Stimulated activated naive CD8-positive, alpha-beta T cell treated with anti-CD3 and anti-CD28 coated beads, Interleukin-15, Interleukin-2, amounts not matched to agents 100 ng/mL and 50 ng/mL, for 24 hours (primary cell): ENCODE measurements around the gene ANLN.
"Not testable (repeated sequence)": the region's sequence is repeated elsewhere in the genome, so short reads cannot be mapped to it uniquely, and the experiment has no call there.

Experiments
- H3K27ac Mint-ChIP-seq: one replicate; pipeline ENCODE4 v1.8.0; 2021; ENCODE audit warnings: mild to moderate bottlenecking, mixed read lengths
- H3K27me3 Mint-ChIP-seq: one replicate; pipeline ENCODE4 v1.8.0; 2021; ENCODE audit warnings: mixed read lengths
- H3K36me3 Mint-ChIP-seq: one replicate; pipeline ENCODE4 v1.8.0; 2021; ENCODE audit warnings: low read depth, mixed read lengths
- H3K4me1 Mint-ChIP-seq: one replicate; pipeline ENCODE4 v1.8.0; 2021; ENCODE audit warnings: low read depth, mixed read lengths
- H3K4me3 Mint-ChIP-seq: one replicate; pipeline ENCODE4 v1.8.0; 2021; ENCODE audit warnings: mild to moderate bottlenecking, mixed read lengths
- H3K9me3 Mint-ChIP-seq: one replicate; pipeline ENCODE4 v1.8.0; 2021; ENCODE audit warnings: mixed read lengths

The ANLN gene

DNA sequence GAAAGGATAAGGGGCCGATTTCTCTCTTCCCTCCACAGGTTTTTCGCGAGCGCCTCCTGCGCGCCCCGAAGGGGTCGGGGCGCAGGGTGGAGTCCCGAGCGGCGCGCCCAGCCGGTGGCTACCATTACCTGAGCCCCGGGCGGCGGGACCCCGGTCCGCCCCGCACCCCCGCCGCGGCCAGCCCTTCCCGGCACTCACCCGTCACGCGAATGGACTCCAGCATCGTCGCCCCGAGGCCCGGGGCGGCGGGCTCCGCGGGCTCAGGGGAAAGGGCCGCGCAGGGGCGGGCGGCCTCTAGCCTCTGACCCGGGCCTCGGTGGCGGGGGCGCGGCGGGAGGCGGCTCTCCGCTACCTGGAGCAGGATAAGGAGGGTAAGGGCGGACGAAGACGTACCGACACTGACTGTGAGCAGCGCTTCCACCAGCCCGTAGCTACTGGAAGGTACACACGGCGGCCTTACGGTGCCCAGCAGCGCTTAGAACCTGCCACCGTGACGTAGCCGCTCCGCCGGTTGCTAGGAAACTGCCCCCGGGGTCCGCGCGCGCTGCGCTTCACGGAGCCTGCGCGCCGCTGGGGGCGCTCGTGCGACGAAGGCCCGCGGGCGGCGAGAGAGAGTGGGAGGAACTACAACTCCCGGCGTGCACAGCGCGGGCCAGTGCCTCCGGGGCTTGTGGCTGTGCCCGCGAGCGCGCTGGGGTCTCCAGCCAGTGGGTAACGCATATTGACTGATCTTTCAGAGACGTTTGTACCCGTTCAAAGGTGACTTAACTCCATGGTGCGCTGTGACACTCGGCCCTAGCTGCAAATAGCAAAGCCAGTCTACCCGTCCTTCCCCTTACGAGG, 22.7 kb upstream of the ANLN start:
- Mint-ChIP-seq H3K9me3 (no peaks in the 10 kb centered on the region), H3K36me3 (no peaks in the 10 kb centered on the region), H3K4me1 (no peaks in the 10 kb centered on the region), H3K4me3 (peak overlapping the region; percentile 91), H3K27me3 (peaks cover 5% of the 10 kb centered on the region), H3K27ac (no peak overlapping the region)

DNA sequence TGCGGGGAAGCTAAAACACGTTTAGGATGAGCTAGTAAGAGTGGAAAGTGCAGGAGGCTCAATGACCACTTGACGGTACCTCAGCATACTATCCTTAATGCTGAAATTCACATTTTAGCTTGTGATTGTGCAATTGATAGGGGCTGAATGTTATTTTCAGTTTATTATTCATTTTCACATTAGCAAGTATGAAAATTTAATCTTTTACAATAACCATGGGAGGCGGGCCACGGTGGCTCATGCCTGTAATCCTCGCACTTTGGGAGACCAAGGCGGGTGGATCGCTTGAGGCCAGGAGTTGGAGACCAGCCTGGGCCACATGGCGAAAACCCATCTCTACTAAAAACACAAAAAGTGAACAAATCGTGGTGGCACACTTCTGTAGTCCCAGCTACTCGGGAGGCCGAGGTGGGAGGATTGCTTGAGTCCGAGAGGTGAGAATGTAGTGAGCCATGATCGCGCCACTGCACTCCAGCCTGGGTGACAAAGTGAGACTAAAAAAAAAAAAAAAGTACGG, 22.0 kb upstream of the ANLN start:
- Mint-ChIP-seq H3K27me3 (peaks cover 5% of the 10 kb centered on the region), H3K9me3 (no peaks in the 10 kb centered on the region), H3K4me1 (no peaks in the 10 kb centered on the region), H3K4me3 (peak overlapping the region; percentile 91), H3K27ac (no peak overlapping the region), H3K36me3 (no peaks in the 10 kb centered on the region)

DNA sequence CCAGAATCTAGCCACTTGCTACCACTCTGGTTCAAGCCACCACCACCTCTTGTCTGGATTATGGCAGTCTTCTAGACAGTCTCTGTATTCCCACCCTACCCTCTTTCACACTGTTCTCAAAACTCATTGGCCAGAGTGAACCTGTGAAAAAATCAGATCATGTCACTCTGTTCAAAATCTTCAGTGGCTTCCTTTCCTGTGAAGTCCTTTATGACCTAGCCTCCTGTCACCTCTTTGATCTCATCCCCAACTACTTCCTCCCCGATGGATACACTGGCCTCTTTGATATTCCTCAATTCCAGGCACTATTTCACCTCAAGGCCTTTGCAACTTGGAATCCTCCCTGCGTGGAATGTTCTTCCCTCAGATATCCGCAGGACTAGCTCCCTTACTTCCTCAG, 21.2 kb upstream of the ANLN start:
- no peaks in the 10 kb centered on the region for H3K36me3 Mint-ChIP-seq
- peaks cover 5% of the 10 kb centered on the region for H3K27me3 Mint-ChIP-seq
- H3K4me3 Mint-ChIP-seq = no peak overlapping the region
- no peaks in the 10 kb centered on the region for H3K4me1 Mint-ChIP-seq
- H3K9me3 Mint-ChIP-seq = no peaks in the 10 kb centered on the region
- no peak overlapping the region for H3K27ac Mint-ChIP-seq

DNA sequence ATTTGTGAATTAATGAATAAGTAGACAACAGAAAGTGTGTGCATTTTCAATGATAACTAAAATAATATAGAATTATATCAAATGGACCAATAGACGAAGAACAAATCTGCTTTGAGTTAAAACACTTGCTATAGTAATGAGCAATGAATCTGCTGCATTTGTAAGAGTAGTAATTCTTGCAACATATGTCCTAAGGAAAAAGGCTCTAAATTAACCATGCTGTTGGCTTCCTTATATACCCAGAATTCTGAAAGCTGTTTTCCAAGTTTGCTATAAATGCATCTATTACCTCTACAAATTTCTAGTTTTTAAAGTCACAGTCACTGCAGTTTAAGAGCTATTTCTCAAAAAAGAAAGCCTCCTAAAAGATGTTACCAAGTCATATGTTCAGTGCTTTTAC, 20.5 kb upstream of the ANLN start:
- no peak overlapping the region for H3K4me3 Mint-ChIP-seq
- no peaks in the 10 kb centered on the region for H3K36me3 Mint-ChIP-seq
- peaks cover 5% of the 10 kb centered on the region for H3K27me3 Mint-ChIP-seq
- no peak overlapping the region for H3K27ac Mint-ChIP-seq
- H3K4me1 Mint-ChIP-seq = no peaks in the 10 kb centered on the region
- H3K9me3 Mint-ChIP-seq = no peaks in the 10 kb centered on the region

DNA sequence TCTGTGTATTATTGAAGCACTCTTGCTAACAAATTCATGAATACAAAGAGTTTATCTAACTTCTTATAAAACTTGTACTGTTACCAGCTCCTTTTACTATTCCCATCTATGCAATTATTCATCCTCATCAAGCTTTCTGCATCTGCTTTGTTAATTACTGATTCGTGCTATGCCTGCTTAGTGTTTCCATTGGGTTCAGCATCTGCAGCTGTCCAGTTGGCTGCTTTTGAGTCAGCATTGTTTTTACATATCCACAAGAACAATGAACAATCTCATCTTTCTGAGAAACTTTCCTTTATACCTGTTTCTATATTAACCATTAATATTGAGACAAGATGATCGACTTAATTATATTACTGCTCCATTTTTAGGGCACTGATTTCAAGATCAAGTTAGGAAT, 19.6 kb upstream of the ANLN start:
- no peaks in the 10 kb centered on the region for H3K4me1 Mint-ChIP-seq
- H3K36me3 Mint-ChIP-seq = no peaks in the 10 kb centered on the region
- H3K9me3 Mint-ChIP-seq = no peaks in the 10 kb centered on the region
- H3K27ac Mint-ChIP-seq = no peak overlapping the region
- no peak overlapping the region for H3K4me3 Mint-ChIP-seq
- peaks cover 5% of the 10 kb centered on the region for H3K27me3 Mint-ChIP-seq

DNA sequence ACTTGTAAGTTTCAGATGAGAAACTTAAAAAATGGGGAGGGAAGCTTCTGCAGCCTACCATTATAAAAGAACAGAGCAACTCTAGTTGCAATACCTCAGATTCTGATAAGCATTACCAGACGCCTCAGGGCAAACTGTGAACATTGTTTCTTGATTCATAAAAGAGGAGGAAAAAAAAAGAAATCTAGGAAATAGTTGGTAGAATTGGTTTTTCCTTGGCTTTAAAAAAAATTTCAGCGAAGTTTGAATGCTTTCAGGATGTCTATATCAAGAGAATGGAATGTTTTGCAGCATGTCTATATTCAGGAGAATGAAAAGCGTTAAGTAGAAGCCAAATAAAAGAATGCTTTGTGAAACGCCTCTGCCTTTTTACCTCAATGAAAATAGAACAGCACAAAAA, 17.5 kb upstream of the ANLN start:
- Mint-ChIP-seq H3K27me3 (peaks cover 5% of the 10 kb centered on the region), H3K4me3 (no peak overlapping the region), H3K9me3 (no peaks in the 10 kb centered on the region), H3K27ac (no peak overlapping the region), H3K4me1 (no peaks in the 10 kb centered on the region), H3K36me3 (no peaks in the 10 kb centered on the region)

DNA sequence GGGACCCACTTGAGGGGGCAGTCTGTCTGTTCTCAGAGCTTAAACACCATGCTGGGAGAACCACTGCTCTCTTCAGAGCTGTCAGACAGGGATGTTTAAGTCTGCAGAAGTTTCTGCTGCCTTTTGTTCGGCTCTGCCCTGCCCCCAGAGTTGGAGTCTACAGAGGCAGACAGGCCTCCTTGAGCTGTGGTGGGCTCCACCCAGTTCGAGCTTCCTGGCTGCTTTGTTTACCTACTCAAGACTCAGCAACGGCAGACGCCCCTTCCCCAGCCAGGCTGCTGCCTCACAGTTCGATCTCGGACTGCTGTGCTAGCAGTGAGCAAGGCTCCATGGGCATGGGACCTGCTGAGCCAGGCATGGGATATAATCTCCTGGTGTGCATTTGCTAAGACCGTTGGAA, 11.1 kb upstream of the ANLN start:
- Mint-ChIP-seq H3K9me3 (peaks cover 12% of the 10 kb centered on the region), H3K4me1 (peaks cover 19% of the 10 kb centered on the region)
- H3K36me3 Mint-ChIP-seq, H3K4me3 Mint-ChIP-seq, H3K27ac Mint-ChIP-seq, H3K27me3 Mint-ChIP-seq: not testable (repeated sequence)

DNA sequence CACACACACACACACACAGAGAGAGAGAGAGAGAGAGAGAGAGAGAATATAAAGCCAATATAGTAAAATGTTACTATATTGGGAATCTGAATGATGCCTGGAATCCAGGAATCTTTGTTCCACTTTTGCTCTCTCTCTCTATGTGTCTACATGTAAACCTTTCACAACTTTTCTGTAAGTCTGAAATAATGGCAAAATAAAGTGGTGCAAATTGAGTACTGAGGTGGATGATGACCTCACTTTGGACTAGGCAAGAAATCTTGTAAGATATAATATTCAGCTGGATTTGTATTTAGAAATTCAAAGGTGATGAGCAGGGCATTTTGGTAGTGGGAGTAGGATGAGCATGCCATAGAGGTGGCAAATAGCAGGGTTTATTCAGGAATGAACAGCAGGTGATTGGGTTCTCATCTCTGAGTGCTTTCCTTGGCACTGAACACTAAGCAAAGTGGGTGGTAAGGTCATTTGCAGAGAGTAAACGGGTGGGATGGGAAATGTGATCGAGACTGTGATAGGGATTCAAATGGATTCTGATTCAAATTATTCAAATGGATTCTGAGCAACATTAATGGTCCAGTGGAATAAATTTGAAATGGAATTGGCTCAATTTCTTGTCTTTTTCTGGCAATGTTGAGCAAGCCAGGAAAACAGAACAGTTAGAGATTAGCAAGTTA, 9.7 kb upstream of the ANLN start:
- Mint-ChIP-seq H3K4me3 (no peak overlapping the region), H3K9me3 (peaks cover 12% of the 10 kb centered on the region), H3K36me3 (no peaks in the 10 kb centered on the region), H3K27ac (no peak overlapping the region), H3K27me3 (no peaks in the 10 kb centered on the region), H3K4me1 (peaks cover 19% of the 10 kb centered on the region)

DNA sequence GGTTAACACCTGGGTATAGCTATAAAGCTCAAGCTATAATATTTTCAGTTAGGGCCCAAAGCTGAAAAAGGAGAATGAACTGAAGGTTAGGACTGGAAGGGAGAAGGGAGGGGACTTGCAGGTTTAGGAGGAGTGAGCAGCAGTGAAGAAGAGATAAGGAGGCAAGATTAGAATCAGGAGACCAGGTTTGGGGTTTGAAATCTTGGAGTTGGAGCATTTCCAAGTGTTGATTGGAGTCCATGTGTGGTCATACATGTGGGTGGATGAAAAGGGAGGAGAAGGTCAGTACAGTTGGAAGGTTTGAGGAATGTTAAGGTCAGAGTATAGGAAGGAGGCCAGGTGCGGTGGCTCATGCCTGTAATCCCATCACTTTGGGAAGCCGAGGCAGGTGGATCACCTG, 8.6 kb upstream of the ANLN start:
- H3K27me3 Mint-ChIP-seq = no peaks in the 10 kb centered on the region
- no peaks in the 10 kb centered on the region for H3K36me3 Mint-ChIP-seq
- peaks cover 12% of the 10 kb centered on the region for H3K9me3 Mint-ChIP-seq
- peaks cover 19% of the 10 kb centered on the region for H3K4me1 Mint-ChIP-seq
- no peak overlapping the region for H3K4me3 Mint-ChIP-seq
- H3K27ac Mint-ChIP-seq = no peak overlapping the region

DNA sequence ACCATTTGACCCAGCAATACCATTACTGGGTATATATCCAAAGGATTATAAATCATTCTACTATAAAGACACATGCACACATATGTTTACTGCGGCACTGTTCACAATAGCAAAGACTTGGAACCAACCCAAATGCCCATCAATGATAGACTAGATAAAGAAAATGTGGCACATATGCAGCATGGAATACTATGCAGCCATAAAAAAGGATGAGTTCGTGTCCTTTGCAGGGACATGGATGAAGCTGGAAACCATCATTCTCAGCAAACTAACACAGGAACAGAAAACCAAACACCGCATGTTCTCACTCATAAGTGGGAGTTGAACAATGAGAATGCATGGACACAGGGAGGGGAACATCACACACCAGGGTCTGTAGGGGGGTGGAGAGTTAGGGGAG, 6.4 kb upstream of the ANLN start:
- H3K4me3 Mint-ChIP-seq, H3K27me3 Mint-ChIP-seq, H3K27ac Mint-ChIP-seq, H3K36me3 Mint-ChIP-seq: not testable (repeated sequence)
- peaks cover 14% of the 10 kb centered on the region for H3K4me1 Mint-ChIP-seq
- peaks cover 12% of the 10 kb centered on the region for H3K9me3 Mint-ChIP-seq

DNA sequence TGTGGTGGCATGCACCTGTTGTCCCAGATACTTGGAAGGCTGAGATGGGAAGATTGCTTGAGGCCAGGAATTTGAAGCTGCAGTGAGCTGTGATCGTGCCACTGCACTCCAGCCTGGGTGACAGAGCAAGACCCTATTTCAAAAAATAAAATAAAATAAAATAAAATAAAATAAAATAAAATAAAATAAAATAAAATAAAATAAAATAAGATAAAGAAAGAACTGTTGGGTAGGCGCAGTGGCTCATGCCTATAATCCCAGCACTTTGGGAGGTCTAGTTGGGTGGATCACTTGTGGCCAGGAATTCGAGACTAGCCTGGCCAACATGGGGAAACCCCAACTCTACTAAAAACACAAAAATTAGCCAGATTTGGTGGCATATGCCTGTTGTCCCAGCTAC, 4.0 kb upstream of the ANLN start:
- H3K27ac Mint-ChIP-seq, H3K4me3 Mint-ChIP-seq, H3K9me3 Mint-ChIP-seq, H3K36me3 Mint-ChIP-seq, H3K4me1 Mint-ChIP-seq, H3K27me3 Mint-ChIP-seq: not testable (repeated sequence)

DNA sequence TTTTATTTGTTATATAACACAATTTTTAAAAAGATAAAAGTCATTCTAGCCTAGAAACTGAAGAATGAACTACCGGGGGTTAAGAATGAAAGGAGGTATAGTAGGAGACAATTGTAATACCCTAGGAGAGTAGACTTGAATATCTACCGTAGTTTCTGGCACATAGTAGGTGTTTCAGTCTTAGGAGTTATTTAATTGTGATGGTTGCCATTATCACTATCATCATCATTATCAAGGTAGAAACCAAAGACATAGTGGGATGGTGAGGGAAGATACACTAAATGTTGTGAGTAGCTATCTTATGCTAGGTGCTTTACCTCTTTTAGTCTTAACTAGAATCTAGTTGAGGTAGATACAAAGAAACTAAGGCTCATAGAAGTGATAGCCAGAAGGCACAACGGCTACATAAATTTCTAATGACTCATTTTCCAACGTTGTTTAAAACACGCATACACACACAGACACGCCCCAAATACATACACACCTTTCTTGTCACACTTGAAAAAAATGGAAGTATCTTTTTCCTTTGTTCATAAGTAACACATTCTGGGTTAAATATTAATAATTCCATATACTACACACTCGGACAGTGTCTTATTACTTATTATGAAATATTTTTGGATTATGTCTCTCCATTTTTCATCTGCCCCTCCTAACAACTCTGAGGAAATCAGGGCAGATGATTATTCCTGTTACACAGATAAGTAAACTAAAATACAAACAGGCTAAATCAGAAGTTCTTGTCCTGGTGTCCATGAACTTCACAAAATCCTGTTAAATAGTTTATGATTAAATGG, 2.0 kb upstream of the ANLN start:
- H3K27ac Mint-ChIP-seq = no peak overlapping the region
- no peaks in the 10 kb centered on the region for H3K36me3 Mint-ChIP-seq
- no peaks in the 10 kb centered on the region for H3K9me3 Mint-ChIP-seq
- H3K27me3 Mint-ChIP-seq = peaks cover 5% of the 10 kb centered on the region
- H3K4me3 Mint-ChIP-seq = no peak overlapping the region
- H3K4me1 Mint-ChIP-seq = peaks cover 21% of the 10 kb centered on the region

DNA sequence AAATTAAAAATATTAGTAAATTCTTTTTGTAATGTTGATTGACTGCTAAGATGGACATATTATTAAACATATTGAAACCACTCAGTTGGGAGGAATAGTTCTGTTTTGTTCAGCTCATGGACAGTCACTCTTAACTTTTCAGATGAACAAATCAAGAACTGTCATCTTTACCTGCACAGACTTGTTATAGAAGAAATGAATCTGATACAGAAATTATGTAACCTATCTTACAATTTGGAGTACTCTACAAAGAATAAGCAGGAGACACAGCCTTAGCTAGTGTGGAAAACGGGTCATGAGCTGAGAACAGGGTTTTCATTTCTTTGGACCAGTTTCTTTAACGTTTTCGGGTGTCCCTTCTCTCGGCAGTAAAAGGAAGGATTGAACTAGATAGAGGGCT, 1.2 kb upstream of the ANLN start:
- H3K27ac Mint-ChIP-seq = no peak overlapping the region
- H3K4me1 Mint-ChIP-seq = peaks cover 21% of the 10 kb centered on the region
- peak overlapping the region; percentile 43 for H3K4me3 Mint-ChIP-seq
- H3K27me3 Mint-ChIP-seq = peaks cover 5% of the 10 kb centered on the region
- H3K36me3 Mint-ChIP-seq = no peaks in the 10 kb centered on the region
- H3K9me3 Mint-ChIP-seq = no peaks in the 10 kb centered on the region

DNA sequence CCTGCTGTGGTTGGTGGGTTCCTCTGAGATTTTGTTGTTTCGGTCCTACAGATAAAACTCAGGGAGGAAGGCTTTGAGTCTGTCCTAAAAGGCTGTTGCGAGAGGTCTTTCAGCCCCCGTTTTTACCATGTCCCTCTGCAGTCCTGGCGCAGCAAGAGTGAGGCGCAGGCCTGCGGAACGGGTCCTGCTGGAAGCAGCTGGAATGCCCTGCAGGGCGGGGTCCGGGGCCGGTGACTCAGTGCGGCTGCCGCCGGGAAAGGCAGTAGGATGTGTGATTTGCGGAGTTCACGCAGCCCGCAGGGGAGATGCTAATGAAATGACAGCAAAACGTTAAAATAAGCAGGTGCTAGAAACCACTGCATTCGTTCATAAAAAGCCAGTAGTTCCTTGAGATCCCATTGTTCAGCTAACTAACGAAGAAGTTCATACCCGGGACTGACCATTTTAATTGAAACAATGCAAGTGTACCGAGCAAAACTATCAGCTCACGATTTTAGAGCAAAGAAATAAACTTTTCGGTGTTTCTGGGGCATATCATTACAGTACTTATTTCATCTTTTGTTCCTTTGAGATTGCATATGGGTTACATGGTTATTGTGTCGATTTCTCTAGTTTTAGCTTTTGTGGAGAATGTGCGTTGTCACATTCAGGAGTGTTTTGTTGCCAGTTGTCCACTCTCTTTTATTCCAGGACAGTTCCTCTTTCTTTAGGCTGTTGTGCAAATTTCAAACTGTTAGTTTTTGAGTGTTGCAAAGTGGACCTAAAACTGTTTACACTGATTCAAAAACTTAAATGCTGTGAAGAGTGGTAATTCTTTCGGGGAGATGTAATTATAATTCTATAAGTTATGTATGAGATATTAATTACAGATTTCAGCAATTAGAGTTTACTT, 783 bp downstream of the ANLN start:
- H3K27ac Mint-ChIP-seq = peak overlapping the region; percentile 87
- H3K9me3 Mint-ChIP-seq = no peaks in the 10 kb centered on the region
- H3K36me3 Mint-ChIP-seq = peaks cover 10% of the 10 kb centered on the region
- H3K4me1 Mint-ChIP-seq = peaks cover 22% of the 10 kb centered on the region
- peaks cover 13% of the 10 kb centered on the region for H3K27me3 Mint-ChIP-seq
- peak overlapping the region; percentile 94 for H3K4me3 Mint-ChIP-seq
